ENCODE results near the gene RING1. TPM values are rescaled to one million over a fixed set of nuclear protein-coding genes. Genes with fewer than 3 reads are reported as not detected.

Gene RING1
- 10 to 100 TPM; 37.7 to 43.8 (median 42.6) TPM for total RNA-seq
- 26.7 TPM for total RNA-seq (2013)
- 43.1 to 74.2 (median 51.5) reads per million in 29 experiments for total RNA-seq

DNA sequence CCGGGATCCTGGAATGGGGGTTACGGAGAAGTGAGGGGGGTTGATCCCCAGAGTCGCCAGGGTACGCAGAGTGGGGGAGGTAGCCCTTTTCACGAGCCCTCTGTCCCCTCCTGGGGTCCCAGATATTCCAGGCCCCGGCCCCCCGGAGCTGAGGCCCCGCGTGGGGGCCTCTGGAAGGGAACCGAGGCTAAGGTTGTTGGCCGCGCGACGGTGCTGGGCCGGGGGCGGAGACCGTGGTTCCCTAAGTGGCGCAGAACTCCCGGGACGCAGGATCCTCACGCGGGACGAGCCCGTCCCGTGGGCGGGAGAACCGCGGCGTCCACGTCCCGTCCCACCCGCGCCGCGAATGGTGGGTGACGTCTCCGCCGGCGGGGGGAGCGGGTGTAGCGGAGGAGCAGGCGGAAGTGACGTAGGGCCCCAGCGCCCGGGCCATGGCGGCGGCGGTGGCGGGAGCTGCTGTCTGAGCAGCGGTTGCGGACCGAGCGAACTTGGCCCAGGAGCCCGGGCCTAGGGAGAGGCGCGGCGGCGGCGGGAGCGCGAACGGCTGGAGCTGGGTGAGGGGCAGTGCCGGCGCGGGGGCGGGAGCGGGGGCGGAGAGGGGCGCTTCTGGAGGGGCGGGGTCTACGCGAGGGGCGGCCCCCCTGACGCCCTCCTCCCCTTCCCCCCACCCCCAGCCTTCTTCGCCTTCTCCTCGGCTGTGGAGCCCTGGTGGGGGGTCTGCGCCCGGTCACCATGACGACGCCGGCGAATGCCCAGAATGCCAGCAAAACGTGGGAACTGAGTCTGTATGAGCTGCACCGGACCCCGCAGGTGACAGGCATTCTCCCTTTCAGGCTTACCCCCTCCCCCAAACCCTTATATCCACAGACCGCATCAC, at the start of gene RING1:
Gene RING1 (plus strand): TSS at position 410 of the 877 bp plus-strand sequence. CDS start 323 bp downstream, at position 733.
- Mint-ChIP-seq H3K27me3 (peaks cover 0 to 18% of the 10 kb centered on the region in 2 donors), H3K27ac (peak within 1 kb of the TSS; percentile 83 to 84), H3K9me3 (no peaks in the 10 kb centered on the region), H3K36me3 (peaks cover 22% of the 10 kb centered on the region), H3K4me1 (peaks cover 51 to 57% (median 53%) of the 10 kb centered on the region in 3 donors), H3K4me3 (peak within 1 kb of the TSS; percentile 81 to 89 (median 87))
- Histone ChIP-seq H3K4me3 (ENCODE audit: control insufficient read depth in 1 of 2, extremely low read depth in 1 of 2, low read length in 1 of 2) (peak within 1 kb of the TSS; percentile 84 to 98), H3K36me3 (ENCODE audit: control insufficient read depth in 2 of 2, extremely low read depth in 1 of 2, insufficient read depth in 1 of 2, low read length in 1 of 2) (peaks cover 0 to 30% of the 10 kb centered on the region in 2 donors), H3K27me3 (replicated peaks in 1 of 2; ENCODE audit: control insufficient read depth in 2 of 2, extremely low read depth in 1 of 2, insufficient read depth in 2 of 2, low read length in 1 of 2) (peaks cover 0 to 18% of the 10 kb centered on the region in 2 experiments), H3K9me3 (no peaks in the 10 kb centered on the region), H3K4me1 (ENCODE audit: control insufficient read depth in 1 of 2, extremely low read depth in 1 of 2, insufficient read depth in 2 of 2, low read length in 2 of 2) (peaks cover 13 to 53% of the 10 kb centered on the region in 2 experiments), H3K27ac (ENCODE audit: low read length) (peak within 1 kb of the TSS; percentile 93)
- ATAC-seq (replicated peaks in 1 of 4) (peak; percentile 64 to 75 (median 68)), DNase-seq (peak; percentile 74 to 94 (median 85))
- ChIA-PET POLR2A (interaction anchor here (0.6 to 1.1 kb wide), 6 partner anchors 26 to 355 kb away, joined by 3 to 4 read pairs (median 4); partner anchors contain the start of gene TAP1 (in 1 of the 2)), CTCF (interaction anchor here (0.5 to 1.3 kb wide), 8 partner anchors 10 to 267 kb away, joined by 3 to 15 read pairs (median 3); no protein-coding TSS in a partner anchor)
- WGBS (ENCODE audit: insufficient coverage) = under 1% methylated on average over 69 of the region's 86 CpGs

DNA sequence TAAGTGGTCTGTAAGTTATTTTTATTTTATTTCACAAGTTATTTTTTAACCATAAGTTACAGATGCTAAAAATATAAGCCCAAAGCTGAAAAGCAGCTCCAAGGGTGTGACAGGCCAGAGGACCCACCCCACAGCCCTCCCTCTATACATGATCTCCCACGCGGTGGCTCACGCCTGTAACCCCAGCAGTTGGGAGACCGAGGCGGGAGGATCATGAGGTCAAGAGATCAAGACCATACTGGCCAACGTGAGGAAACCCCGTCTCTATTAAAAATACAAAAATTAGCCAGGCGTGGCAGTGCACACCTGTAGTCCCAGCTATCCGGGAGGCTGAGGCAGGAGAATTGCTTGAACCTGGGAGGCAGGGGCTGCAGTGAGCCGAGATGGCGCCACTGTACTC, 48.2 kb upstream of the RING1 start:
- H3K27me3 ChIP-seq (replicated peaks in 1 of 2; ENCODE audit: control insufficient read depth in 2 of 2, extremely low read depth in 1 of 2, insufficient read depth in 2 of 2, low read length in 1 of 2) = peaks cover 0 to 50% of the 10 kb centered on the region in 2 experiments
- H3K9me3 ChIP-seq = no peaks in the 10 kb centered on the region
- H3K4me1 ChIP-seq (ENCODE audit: control insufficient read depth in 1 of 2, extremely low read depth in 1 of 2, insufficient read depth in 2 of 2, low read length in 2 of 2) = peaks cover 0 to 16% of the 10 kb centered on the region in 2 experiments
- H3K27ac Mint-ChIP-seq = no peak overlapping the region
- no peak overlapping the region for H3K27ac ChIP-seq (ENCODE audit: low read length)
- H3K4me3 Mint-ChIP-seq = no peak overlapping the region
- peaks cover 8 to 20% of the 10 kb centered on the region in 2 donors for H3K27me3 Mint-ChIP-seq
- no peak for DNase-seq
- CTCF ChIA-PET = interaction anchor here in 1 of 2 donors (2.4 kb wide), 1 partner anchor 89 kb away, joined by 11 read pairs; no protein-coding TSS in a partner anchor
- peaks cover 12 to 15% (median 13%) of the 10 kb centered on the region in 3 donors for H3K4me1 Mint-ChIP-seq
- POLR2A ChIA-PET = no interaction called here
- no peaks in the 10 kb centered on the region for H3K36me3 Mint-ChIP-seq
- ATAC-seq (replicated peaks in 1 of 4) = no peak
- H3K4me3 ChIP-seq (ENCODE audit: control insufficient read depth in 1 of 2, extremely low read depth in 1 of 2, low read length in 1 of 2) = no peak overlapping the region
- H3K9me3 Mint-ChIP-seq = no peaks in the 10 kb centered on the region
- 94% methylated on average over 8 of the region's 11 CpGs for WGBS (ENCODE audit: insufficient coverage)
- H3K36me3 ChIP-seq (ENCODE audit: control insufficient read depth in 2 of 2, extremely low read depth in 1 of 2, insufficient read depth in 1 of 2, low read length in 1 of 2) = no peaks in the 10 kb centered on the region

DNA sequence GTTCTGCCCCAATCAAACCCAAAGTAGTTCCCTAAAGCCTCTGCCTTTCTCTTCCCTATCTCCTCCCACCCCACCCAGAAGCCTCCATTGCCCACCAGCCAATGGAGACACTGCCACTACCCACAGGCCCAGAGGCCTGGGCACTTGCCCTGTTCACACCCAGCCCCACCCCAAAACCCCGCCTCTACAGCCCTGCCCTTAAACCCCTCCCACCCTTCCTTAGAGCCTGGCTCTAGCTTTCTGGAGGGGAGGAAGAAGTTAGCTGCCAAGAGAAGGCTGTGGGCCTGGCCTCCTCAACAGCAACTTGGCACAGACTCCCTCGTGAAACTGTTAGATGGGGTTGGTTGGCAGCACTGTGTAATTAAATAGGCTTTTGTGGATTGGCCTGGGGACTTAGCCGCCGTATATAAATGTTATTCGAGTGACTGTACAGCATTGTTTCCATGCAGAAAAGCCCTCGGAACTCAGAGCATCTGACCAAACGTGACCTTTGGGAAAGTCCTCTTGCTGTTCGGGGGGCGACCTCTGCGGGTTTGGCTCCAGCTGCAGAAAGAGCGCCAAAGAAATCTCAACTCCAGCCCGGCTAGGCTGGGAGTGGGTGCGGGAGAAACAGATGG, 47.5 kb upstream of the RING1 start:
- POLR2A ChIA-PET = no interaction called here

DNA sequence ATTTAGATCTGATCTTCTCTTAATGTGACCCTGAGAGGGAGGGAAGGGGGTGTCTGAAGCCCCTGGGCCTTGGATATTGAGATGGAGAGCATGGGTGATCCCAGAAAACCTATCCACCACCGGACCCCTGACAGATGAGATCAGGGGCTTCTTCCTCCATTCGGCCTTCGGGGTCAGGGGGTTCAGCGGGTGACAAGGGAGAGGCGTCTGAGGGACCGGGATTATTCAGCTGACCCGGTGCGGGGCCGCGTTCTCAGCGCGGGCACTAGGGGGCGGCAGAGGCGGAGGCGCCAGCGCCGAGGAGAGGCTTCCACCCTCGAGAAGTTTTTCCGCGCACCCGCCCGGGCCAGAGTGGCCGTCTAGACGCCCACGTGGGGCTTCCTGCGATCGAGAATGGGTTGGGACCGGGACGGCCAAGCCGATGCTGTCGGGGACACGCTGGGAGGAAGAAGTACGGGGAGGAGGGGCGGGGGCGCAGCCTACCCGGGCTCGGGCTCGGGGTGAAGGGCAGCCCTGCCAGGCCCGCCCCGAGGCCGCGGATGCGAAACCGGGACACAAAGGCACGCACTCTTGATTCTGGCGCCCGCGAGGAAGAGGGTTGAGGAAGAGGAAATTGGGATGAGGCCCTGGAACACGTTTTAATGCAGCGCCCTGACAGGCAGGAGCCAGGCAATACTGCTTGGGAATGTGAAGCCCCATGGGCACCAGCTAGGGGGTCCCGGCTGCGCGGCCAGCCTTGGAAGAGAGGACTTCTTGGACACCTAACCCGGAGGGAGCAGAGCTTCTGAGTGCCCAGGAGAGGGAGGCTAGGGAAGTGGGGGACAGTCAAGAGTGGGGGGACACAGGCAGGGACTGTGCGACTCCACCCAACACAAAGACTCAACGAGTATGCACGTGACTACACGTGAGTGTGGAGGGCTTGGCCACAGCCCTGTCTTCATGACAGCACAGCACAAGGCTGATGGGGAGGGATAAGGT, 46.7 kb upstream of the RING1 start:
- peak; percentile 49 to 87 (median 74) for DNase-seq
- Histone ChIP-seq H3K27me3 (replicated peaks in 1 of 2; ENCODE audit: control insufficient read depth in 2 of 2, extremely low read depth in 1 of 2, insufficient read depth in 2 of 2, low read length in 1 of 2) (peaks cover 0 to 55% of the 10 kb centered on the region in 2 experiments), H3K27ac (ENCODE audit: low read length) (no peak overlapping the region), H3K9me3 (no peaks in the 10 kb centered on the region), H3K4me3 (ENCODE audit: control insufficient read depth in 1 of 2, extremely low read depth in 1 of 2, low read length in 1 of 2) (peak overlapping the region; percentile 40 to 51), H3K36me3 (ENCODE audit: control insufficient read depth in 2 of 2, extremely low read depth in 1 of 2, insufficient read depth in 1 of 2, low read length in 1 of 2) (no peaks in the 10 kb centered on the region), H3K4me1 (ENCODE audit: control insufficient read depth in 1 of 2, extremely low read depth in 1 of 2, insufficient read depth in 2 of 2, low read length in 2 of 2) (peaks cover 0 to 16% of the 10 kb centered on the region in 2 experiments)
- peaks cover 12 to 15% (median 13%) of the 10 kb centered on the region in 3 donors for H3K4me1 Mint-ChIP-seq
- ChIA-PET POLR2A (no interaction called here), CTCF (interaction anchor here (0.6 to 2.4 kb wide), 7 partner anchors 13 to 87 kb away, joined by 3 to 11 read pairs (median 3); partner anchors contain the start of gene RING1 (in 1 of the 2))
- H3K4me3 Mint-ChIP-seq = peak overlapping the region; percentile 78 to 83 (median 83)
- no peaks in the 10 kb centered on the region for H3K36me3 Mint-ChIP-seq
- H3K9me3 Mint-ChIP-seq = no peaks in the 10 kb centered on the region
- ATAC-seq (replicated peaks in 1 of 4) = peak; percentile 94 to 97 (median 96)
- H3K27ac Mint-ChIP-seq = peak overlapping the region in 1 of 2 donors; percentile 66
- WGBS (ENCODE audit: insufficient coverage) = 6% methylated on average over 54 of the region's 58 CpGs
- peaks cover 6 to 17% of the 10 kb centered on the region in 2 donors for H3K27me3 Mint-ChIP-seq

More for the DNA sequence above, 47.5 kb upstream of the RING1 start:
- ATAC-seq (replicated peaks in 1 of 4) = no peak
- Histone ChIP-seq H3K36me3 (ENCODE audit: control insufficient read depth in 2 of 2, extremely low read depth in 1 of 2, insufficient read depth in 1 of 2, low read length in 1 of 2) (no peaks in the 10 kb centered on the region), H3K27me3 (replicated peaks in 1 of 2; ENCODE audit: control insufficient read depth in 2 of 2, extremely low read depth in 1 of 2, insufficient read depth in 2 of 2, low read length in 1 of 2) (peaks cover 0 to 48% of the 10 kb centered on the region in 2 experiments), H3K27ac (ENCODE audit: low read length) (no peak overlapping the region), H3K9me3 (no peaks in the 10 kb centered on the region), H3K4me3 (ENCODE audit: control insufficient read depth in 1 of 2, extremely low read depth in 1 of 2, low read length in 1 of 2) (no peak overlapping the region), H3K4me1 (ENCODE audit: control insufficient read depth in 1 of 2, extremely low read depth in 1 of 2, insufficient read depth in 2 of 2, low read length in 2 of 2) (peaks cover 0 to 16% of the 10 kb centered on the region in 2 experiments)
- Mint-ChIP-seq H3K9me3 (no peaks in the 10 kb centered on the region), H3K36me3 (no peaks in the 10 kb centered on the region), H3K27me3 (peaks cover 8 to 20% of the 10 kb centered on the region in 2 donors), H3K27ac (no peak overlapping the region), H3K4me3 (peak overlapping the region; percentile 78 to 83 (median 83)), H3K4me1 (peaks cover 12 to 15% (median 13%) of the 10 kb centered on the region in 3 donors)
- CTCF ChIA-PET = interaction anchor here (0.6 to 2.4 kb wide), 7 partner anchors 12 to 88 kb away, joined by 3 to 11 read pairs (median 3); partner anchors contain the start of gene RING1 (in 1 of the 2)
- 89% methylated on average over 8 of the region's 13 CpGs for WGBS (ENCODE audit: insufficient coverage)
- no peak for DNase-seq

DNA sequence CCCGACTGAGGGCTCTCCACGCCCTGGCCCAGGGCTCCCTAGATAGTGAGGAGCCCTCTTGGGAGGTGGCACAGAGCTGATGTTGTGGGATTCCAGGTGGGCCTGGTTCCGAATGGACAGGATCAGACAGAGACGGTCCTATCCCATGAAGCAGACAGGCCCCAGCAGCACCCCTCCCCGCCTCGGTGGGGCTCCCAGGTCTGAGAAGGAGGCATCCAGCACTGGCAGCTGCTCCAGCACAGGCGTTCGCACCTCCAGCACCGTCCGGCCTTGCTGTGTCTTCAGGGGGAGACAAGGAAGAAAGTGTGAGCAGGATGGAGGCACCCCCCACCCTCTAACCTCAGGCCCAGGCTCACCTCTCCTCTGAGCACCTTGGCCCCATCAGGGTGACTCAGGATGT, 44.8 kb upstream of the RING1 start:
- H3K27ac Mint-ChIP-seq = no peak overlapping the region
- H3K27ac ChIP-seq (ENCODE audit: low read length) = no peak overlapping the region

More for the DNA sequence above, 44.8 kb upstream of the RING1 start:
- no peak for ATAC-seq (replicated peaks in 1 of 4)
- Histone ChIP-seq H3K27me3 (replicated peaks in 1 of 2; ENCODE audit: control insufficient read depth in 2 of 2, extremely low read depth in 1 of 2, insufficient read depth in 2 of 2, low read length in 1 of 2) (peaks cover 0 to 59% of the 10 kb centered on the region in 2 experiments), H3K4me3 (ENCODE audit: control insufficient read depth in 1 of 2, extremely low read depth in 1 of 2, low read length in 1 of 2) (no peak overlapping the region), H3K4me1 (ENCODE audit: control insufficient read depth in 1 of 2, extremely low read depth in 1 of 2, insufficient read depth in 2 of 2, low read length in 2 of 2) (peaks cover 0 to 16% of the 10 kb centered on the region in 2 experiments), H3K36me3 (ENCODE audit: control insufficient read depth in 2 of 2, extremely low read depth in 1 of 2, insufficient read depth in 1 of 2, low read length in 1 of 2) (no peaks in the 10 kb centered on the region), H3K9me3 (no peaks in the 10 kb centered on the region)
- ChIA-PET POLR2A (no interaction called here), CTCF (no interaction called here)
- 100% methylated on average over 3 of the region's 10 CpGs for WGBS (ENCODE audit: insufficient coverage)
- peaks cover 5 to 16% of the 10 kb centered on the region in 2 donors for H3K27me3 Mint-ChIP-seq
- no peak overlapping the region for H3K4me3 Mint-ChIP-seq
- DNase-seq = no peak
- no peaks in the 10 kb centered on the region for H3K9me3 Mint-ChIP-seq
- no peaks in the 10 kb centered on the region for H3K36me3 Mint-ChIP-seq
- H3K4me1 Mint-ChIP-seq = peaks cover 12 to 15% (median 13%) of the 10 kb centered on the region in 3 donors
